Measurements from ENCODE around the gene HMX1.

Gene HMX1

GRCh38 chr4:8871417-8872401, at the start of gene HMX1:
Gene HMX1 (minus strand): TSS chr4:8871839. CDS start chr4:8871614, 225 bp downstream.
- DNase-seq = no peak

- DNase-seq = no peak
Measured at GRCh38 chr4:8920969-8921368, 49.3 kb upstream of the HMX1 start.

- no peak for DNase-seq
Measured at GRCh38 chr4:8920289-8920965, 48.8 kb upstream of the HMX1 start.

GRCh38 chr4:8919651-8920288, 48.1 kb upstream of the HMX1 start:
- no peak for DNase-seq

- DNase-seq = peak; percentile 22 to 51
Measured at GRCh38 chr4:8917868-8918783, 46.5 kb upstream of the HMX1 start.

GRCh38 chr4:8917321-8917811, 45.7 kb upstream of the HMX1 start:
- DNase-seq = no peak

- no peak for DNase-seq
Measured at GRCh38 chr4:8916906-8917305, 45.3 kb upstream of the HMX1 start.

GRCh38 chr4:8916351-8916885, 44.8 kb upstream of the HMX1 start:
- DNase-seq = no peak

GRCh38 chr4:8915201-8916200, 43.9 kb upstream of the HMX1 start:
- DNase-seq = no peak

GRCh38 chr4:8914461-8915171, 43.0 kb upstream of the HMX1 start:
- no peak for DNase-seq

GRCh38 chr4:8913858-8914460, 42.3 kb upstream of the HMX1 start:
- DNase-seq = no peak

- no peak for DNase-seq
Measured at GRCh38 chr4:8913121-8913857, 41.6 kb upstream of the HMX1 start.

GRCh38 chr4:8912506-8912905, 40.9 kb upstream of the HMX1 start:
- DNase-seq = no peak

GRCh38 chr4:8912089-8912455, 40.4 kb upstream of the HMX1 start:
- DNase-seq = no peak

GRCh38 chr4:8911316-8912088, 39.9 kb upstream of the HMX1 start:
- no peak for DNase-seq

GRCh38 chr4:8910822-8911315, 39.2 kb upstream of the HMX1 start:
- no peak for DNase-seq

GRCh38 chr4:8910100-8910821, 38.6 kb upstream of the HMX1 start:
- DNase-seq = no peak
